A204.1 (cell line): ENCODE measurements around the gene NFE2L3.
"Not testable (repeated sequence)": the region's sequence is repeated elsewhere in the genome, so short reads cannot be mapped to it uniquely, and the experiment has no call there.

Experiments
- FAIRE-seq: peaks from 2 replicates; lab custom pipeline; 2012; peaks lifted over from hg19 to GRCh38; lab: Jason Lieb, UNC

NFE2L3 gene

DNA sequence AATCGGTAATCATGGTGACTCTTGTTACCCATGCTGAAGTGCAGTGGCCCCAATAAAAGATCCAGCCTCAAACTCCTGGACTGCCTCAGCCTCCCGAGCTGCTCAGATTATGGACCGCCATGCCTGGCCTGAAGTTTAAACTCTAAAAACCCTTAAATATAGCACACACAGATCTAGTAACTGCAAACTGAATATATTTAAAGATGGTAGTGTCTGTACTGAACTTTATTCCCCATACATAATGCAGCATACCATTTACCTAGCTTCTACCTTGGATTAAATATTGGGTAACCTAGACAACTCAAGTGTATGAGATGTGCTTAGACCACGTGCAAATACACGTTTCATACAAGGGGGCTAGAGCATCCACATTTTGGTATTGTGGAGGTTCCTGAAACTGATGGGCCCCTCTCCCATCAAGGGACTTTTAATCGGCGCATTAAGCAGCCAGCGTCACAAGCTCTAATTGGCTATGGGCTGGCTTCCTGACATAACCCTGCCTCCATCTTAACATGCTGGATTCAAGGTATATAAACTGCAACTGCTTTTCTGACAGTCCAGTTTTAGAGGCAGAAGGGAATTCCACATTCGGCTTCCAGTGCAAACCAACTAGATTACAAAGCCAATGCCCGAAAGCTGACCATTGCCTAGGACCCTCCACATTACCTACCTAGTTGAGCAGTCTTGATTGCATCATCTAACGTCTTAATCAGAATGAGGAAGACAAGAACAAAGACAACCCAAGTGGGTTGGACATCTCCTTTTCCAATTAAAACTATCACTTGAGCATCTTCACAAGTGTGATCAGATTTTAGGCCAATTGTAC is 35.6 kb downstream of the NFE2L3 start:
- FAIRE-seq: no peak

DNA sequence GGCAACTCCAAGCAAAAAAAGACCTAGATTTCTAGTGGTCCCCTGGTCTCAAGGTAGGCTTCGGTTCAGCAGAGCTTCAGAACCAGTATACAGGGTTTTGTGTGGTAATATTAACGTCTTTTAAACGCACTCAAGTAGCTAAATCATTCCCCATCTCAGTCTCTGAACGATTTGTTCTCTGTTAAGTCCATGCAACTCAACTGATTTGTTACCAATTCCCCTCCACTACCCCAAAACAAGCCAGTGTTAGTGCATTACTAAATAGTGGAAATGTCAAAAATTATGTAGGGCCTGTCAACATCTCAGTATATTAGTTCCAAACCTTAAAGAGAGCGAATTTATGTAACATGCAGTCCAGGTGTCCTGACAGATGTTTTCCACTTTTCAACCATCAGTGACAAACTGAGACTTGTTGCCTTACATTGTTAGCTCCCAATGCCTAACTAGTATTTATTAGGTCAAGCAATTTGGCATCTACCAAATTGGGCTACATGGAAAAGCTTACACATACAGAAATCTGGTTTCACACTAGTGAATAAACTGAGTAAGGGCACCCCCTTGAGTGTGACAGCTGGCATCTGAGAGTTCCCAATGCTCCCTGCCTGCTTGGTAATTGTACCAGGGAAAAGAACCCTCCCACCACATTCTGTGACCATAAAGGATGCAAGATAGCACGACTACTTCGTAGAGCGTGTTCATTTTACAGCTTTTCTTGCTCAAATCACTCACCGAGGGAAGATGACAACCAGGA is 36.4 kb downstream of the NFE2L3 start:
- FAIRE-seq: no peak

DNA sequence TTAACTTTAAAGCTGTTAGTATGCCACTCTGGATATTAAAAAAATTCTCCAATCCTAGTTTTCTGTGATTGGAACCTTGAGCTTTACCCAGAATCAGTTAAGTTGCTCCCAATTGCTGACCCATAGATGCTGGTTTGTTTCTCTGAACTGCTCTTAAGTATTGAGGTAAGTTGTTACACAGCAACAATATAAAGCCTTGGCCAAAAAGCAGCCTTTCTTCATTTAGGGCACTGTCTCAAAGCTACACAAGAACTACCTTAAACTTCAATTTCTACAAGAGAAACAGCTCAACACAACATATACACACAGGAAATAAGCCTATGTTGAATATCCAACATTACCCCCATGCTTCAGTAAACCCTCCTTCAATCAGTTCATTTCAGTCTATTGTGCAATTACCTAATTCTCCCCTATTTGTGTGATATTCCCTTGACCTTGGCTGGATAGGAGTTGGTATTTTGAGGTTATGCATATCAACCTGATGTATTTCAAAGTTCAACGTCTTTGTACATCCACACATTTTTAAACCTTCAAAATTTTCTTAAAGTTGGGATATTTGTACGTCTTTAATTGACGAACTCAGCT is 37.1 kb downstream of the NFE2L3 start:
- no peak for FAIRE-seq

DNA sequence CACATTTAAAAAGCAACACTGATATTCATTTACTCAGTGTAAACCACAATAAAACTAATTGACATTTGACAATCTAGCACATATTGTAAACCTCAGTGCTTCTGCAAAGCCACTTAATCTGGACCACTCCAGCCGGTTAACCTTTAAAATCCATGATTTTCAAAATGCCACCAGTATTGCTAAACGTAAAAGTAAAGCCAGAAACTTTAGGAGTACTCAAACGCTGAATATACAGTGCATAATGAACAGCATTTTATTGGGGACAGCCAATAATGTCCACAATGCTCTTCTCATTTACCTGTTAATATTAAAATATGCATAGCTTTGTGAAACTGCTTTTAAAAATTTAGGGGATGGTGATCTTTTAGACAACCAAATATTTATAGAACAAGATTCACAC is 37.7 kb downstream of the NFE2L3 start:
- no peak for FAIRE-seq

- no peak for FAIRE-seq
These were observed 38.4 kb downstream of the NFE2L3 start for GRCh38 chr7:26190417-26190869.

DNA sequence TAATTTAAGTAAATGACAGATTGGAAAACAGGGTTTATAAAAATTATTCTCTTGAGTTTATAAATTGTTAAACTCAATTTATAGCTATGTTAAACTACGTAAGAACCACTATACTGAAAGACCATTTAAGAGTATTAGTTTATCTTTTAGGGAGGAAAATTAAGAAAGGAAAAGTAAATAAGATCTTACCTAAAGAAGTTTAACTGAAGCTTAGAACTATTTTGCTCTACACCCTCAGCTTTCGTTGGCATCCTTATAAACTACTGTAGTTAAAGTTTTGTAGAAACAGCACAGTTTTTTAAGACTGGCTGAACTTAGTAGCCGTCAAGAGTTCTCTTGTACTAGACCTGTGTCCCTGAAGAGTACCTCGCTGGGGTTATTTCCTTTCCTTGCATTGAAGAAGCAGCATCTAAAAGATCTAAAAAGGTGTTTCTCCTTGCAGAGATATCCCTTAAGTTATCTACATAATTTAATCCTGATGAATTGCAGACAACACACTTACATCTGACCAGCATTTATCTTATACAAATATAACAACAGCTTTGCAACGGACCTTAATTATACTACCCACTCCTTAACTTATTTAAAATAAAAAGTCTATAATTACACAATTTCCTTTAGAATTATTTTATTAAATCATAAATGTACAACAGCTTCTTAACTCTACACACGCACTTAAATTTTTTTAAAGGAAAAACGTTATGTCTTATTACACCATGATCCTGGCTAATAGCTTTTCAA is 39.4 kb downstream of the NFE2L3 start:
- no peak for FAIRE-seq

- no peak for FAIRE-seq
These were observed 40.0 kb downstream of the NFE2L3 start for GRCh38 chr7:26191974-26192479.

DNA sequence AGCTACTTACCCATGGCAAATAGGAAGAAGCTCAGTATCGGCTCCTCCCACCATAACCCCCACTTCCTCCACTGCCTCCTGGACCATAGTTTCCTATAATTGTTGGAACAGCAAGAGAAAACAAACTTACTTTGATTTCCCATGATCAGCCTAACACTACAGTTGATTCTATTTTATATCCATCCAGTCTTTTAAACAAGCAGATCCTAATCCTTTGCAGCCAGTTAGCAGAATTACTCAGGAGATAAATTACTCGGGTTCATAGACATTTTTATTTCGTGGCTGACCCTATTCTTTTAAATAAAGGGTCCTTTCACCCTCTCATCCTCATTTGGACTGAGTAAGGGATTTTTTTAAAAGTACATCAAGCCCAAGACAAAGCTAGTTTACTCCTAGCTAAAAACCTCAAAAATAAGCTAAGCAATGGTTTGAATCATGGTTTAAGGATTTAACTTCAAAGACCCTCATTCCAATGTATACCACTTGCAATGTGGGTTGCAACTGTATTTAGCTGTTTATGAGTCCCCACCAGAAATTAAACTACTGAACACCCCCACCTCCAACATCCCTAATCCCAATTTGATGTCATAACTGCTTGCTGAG is 40.6 kb downstream of the NFE2L3 start:
- FAIRE-seq: no peak

- no peak for FAIRE-seq
These were observed 41.6 kb downstream of the NFE2L3 start for GRCh38 chr7:26193432-26194207.

- not testable (repeated sequence) for FAIRE-seq
These were observed 42.8 kb downstream of the NFE2L3 start for GRCh38 chr7:26194764-26195163.

- FAIRE-seq: no peak
These were observed 43.2 kb downstream of the NFE2L3 start for GRCh38 chr7:26195182-26195581.

DNA sequence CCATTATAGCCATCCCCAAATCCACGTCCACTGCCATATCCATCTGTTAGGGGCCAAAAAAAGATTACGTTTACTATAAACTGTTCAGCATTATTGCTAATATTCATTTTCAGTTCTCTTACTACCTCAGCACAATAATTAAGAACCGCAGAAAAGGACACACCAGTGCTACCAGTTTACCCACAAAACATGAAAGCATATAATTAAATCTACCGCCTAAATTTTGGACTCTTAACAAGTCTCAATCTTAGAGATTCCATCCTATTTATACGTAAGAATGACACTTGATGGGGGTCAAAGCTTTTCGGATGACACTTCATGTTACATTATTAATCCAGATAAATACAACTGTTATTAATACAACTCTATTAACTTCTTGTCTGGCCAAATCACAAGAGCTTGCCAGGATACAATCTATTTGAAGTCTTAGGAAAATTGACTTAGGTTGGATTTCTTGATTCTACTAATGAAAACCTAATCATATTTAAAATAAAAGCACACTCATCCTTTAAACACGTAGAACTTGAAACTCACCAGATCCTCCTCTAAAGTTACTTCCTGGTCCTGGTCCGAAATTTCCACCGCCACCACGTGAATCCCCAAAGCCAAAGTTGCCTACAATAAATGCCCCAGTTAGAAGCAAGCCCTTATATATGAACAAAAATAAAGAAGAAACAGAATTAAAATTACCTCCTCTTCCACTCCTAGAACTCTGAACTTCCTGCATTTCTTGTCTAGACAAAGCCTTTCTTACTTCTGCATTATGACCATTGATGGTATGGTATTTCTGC is 44.1 kb downstream of the NFE2L3 start:
- FAIRE-seq: no peak

- FAIRE-seq: no peak
These were observed 45.4 kb downstream of the NFE2L3 start for GRCh38 chr7:26197153-26198115.

- peak; percentile 92 for FAIRE-seq
These were observed 46.3 kb downstream of the NFE2L3 start for GRCh38 chr7:26198133-26198780.

GRCh38 chr7:26198781-26199169 is 46.8 kb downstream of the NFE2L3 start:
- no peak for FAIRE-seq

- no peak for FAIRE-seq
These were observed 47.5 kb downstream of the NFE2L3 start for GRCh38 chr7:26199301-26200037.

DNA sequence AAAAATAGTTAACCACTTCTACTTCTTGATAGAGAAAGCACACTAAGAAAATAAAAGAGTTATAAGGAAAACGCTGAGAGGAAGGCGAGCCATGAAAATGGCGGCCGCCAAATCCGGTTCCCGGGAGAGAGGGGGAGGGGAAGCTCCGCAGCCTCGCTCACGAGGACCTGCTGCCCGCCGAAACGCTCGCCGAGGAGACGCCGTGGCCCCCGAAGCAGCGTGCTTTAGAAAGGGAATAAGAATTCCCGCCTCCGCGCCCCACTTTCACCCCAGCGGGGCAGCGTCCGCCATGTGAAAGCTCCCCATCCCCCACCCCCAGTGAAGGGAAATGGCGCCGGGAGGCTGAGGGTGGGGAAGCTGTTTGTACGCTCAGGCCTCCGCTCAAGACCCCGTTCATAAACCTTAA is 48.0 kb downstream of the NFE2L3 start:
- FAIRE-seq: no peak
